Fibroblast of lung (primary cell): ENCODE results near the gene CENPK. TPM values are rescaled to one million over a fixed set of nuclear protein-coding genes. Genes with fewer than 3 reads are reported as not detected.

Source experiments
- DNase-seq, 2 donors: peaks; one replicate each; pipeline versions ENCODE4 v3.0.0 to v3.0.0-alpha.2; 2010; ENCODE audit warnings: low read depth in 2 of 2
- H2AFZ ChIP-seq: 2 replicates; pipeline ENCODE4 v1.5.1; 2012; ENCODE audit warnings: low read length, control low read depth, inconsistent platforms
- H3K27ac ChIP-seq: 2 replicates; pipeline ENCODE4 v1.5.1; 2011; ENCODE audit warnings: low read length, control low read depth; ENCODE audit not compliant: insufficient read depth
- H3K27me3 ChIP-seq: 2 replicates; pipeline ENCODE4 v1.5.1; 2011; ENCODE audit warnings: mild to moderate bottlenecking, low read length; ENCODE audit not compliant: control insufficient read depth, insufficient read depth
- H3K36me3 ChIP-seq: 2 replicates; pipeline ENCODE4 v1.5.1; 2011; ENCODE audit warnings: low read length; ENCODE audit not compliant: control insufficient read depth, insufficient read depth
- H3K4me1 ChIP-seq: 2 replicates; pipeline ENCODE4 v1.5.1; 2011; ENCODE audit warnings: low read length; ENCODE audit not compliant: control insufficient read depth, insufficient read depth; ENCODE audit errors: extremely low read depth
- H3K4me2 ChIP-seq: 2 replicates; pipeline ENCODE4 v1.5.1; 2011; ENCODE audit warnings: low read length, control low read depth; ENCODE audit not compliant: insufficient read depth; ENCODE audit errors: extremely low read depth
- H3K4me3 ChIP-seq, 4 experiments: fragments of 200-600 bp in 1 of 4; sonication (generic) in 1 of 4; replicated peaks in 1 of 4; 2 replicates each; pipeline ENCODE4 v1.5.1; 2011 to 2016; ENCODE audit warnings: low read length in 4 of 4, low read depth in 3 of 4, mild to moderate bottlenecking in 3 of 4, control low read depth in 2 of 4, inconsistent platforms in 1 of 4, mixed read lengths in 1 of 4; ENCODE audit not compliant: insufficient read depth in 1 of 4; ENCODE audit errors: control extremely low read depth in 1 of 4
- H3K79me2 ChIP-seq: 2 replicates; pipeline ENCODE4 v1.5.1; 2012; ENCODE audit warnings: mild to moderate bottlenecking, low read length, inconsistent platforms; ENCODE audit not compliant: control insufficient read depth, insufficient read depth
- H3K9ac ChIP-seq: 2 replicates; pipeline ENCODE4 v1.5.1; 2011; ENCODE audit warnings: mild to moderate bottlenecking, low read length, control low read depth; ENCODE audit not compliant: insufficient read depth
- H3K9me3 ChIP-seq: 2 replicates; pipeline ENCODE4 v1.5.1; 2012; ENCODE audit warnings: low read depth, low read length; ENCODE audit not compliant: control insufficient read depth, insufficient read depth
- H4K20me1 ChIP-seq: 2 replicates; pipeline ENCODE4 v1.5.1; 2011; ENCODE audit warnings: low read length; ENCODE audit not compliant: control insufficient read depth, insufficient read depth; ENCODE audit errors: extremely low read depth
- EZH2 ChIP-seq: IDR thresholded peaks from 2 replicates; pipeline ENCODE4 v1.5.1; 2012; ENCODE audit warnings: low read length, control low read depth, mild to moderate bottlenecking; ENCODE audit errors: missing control alignments
- polyA plus RNA-seq, 2 donors: library from polyadenylated mRNA; depleted of rRNA in 1 of 2; stranded (reverse) in 1 of 2; unstranded in 1 of 2; fragments of >200 nt; gene quantifications; 2 replicates each; pipeline ENCODE4 v1.2.1, GENCODE V29; 2011 to 2012; ENCODE audit warnings: missing spikeins in 1 of 2
- total RNA-seq: library from RNA; depleted of rRNA; stranded (reverse); fragments of >200 nt; gene quantifications from 2 replicates; pipeline ENCODE4 v1.2.1, GENCODE V29; 2014
- TF ChIP-seq, protein P1 (sequence below), 2 donors: IDR thresholded peaks in 1 of 2; conservative IDR thresholded peaks in 1 of 2; 1 replicate in 1 of 2; 2 replicates in 1 of 2; pipeline ENCODE4 v1.5.1; 2011 to 2012; ENCODE audit warnings: low read length in 2 of 2, control low read depth in 1 of 2, inconsistent platforms in 1 of 2, low read depth in 1 of 2, mild to moderate bottlenecking in 1 of 2

CENPK gene
- total and polyA plus RNA-seq, 2 donors (not counting 1 experiment from before 2014, with no cell fraction given) = 7.1 to 11.2 TPM

DNA sequence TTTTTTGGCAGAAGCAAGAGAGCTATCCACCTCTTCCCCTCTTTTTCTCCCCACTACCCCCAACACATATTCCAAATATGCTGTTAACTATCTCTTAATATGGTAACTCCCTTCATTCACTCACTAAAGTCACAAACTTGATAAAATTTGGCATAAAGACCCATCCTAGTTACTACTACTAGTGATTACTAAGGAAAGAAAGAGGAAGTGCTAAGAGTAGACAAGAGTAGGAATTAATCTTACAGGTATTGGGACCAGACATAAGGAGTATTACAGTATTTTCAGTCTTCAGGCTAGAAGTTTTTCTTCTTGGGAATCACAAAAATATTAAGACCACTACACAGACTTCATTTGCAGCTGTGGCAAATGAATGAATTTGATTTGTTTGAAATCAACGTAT lies 83.4 kb downstream of the CENPK start:
- no peak for TF ChIP-seq EZH2
- TF ChIP-seq, protein P1, sequence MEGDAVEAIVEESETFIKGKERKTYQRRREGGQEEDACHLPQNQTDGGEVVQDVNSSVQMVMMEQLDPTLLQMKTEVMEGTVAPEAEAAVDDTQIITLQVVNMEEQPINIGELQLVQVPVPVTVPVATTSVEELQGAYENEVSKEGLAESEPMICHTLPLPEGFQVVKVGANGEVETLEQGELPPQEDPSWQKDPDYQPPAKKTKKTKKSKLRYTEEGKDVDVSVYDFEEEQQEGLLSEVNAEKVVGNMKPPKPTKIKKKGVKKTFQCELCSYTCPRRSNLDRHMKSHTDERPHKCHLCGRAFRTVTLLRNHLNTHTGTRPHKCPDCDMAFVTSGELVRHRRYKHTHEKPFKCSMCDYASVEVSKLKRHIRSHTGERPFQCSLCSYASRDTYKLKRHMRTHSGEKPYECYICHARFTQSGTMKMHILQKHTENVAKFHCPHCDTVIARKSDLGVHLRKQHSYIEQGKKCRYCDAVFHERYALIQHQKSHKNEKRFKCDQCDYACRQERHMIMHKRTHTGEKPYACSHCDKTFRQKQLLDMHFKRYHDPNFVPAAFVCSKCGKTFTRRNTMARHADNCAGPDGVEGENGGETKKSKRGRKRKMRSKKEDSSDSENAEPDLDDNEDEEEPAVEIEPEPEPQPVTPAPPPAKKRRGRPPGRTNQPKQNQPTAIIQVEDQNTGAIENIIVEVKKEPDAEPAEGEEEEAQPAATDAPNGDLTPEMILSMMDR (conservative IDR thresholded peaks at IDR 0.05 in 1 of 2, IDR thresholded peaks at IDR 0.05 in 1 of 2; ENCODE audit: low read depth in 1 of 2, low read length in 2 of 2) = no peak
- no peaks in the 10 kb centered on the region for H4K20me1 ChIP-seq
- peaks cover 56% of the 10 kb centered on the region for H3K79me2 ChIP-seq
- H2AFZ ChIP-seq = no peak overlapping the region
- no peak for DNase-seq
- H3K4me3 ChIP-seq = peak overlapping the region; percentile 66 to 87 (median 78)
- peak overlapping the region; percentile 10 for H3K9ac ChIP-seq
- peak overlapping the region; percentile 81 for H3K27ac ChIP-seq
- peak overlapping the region; percentile 60 for H3K4me2 ChIP-seq
- H3K4me1 ChIP-seq = peaks cover 4% of the 10 kb centered on the region
- H3K9me3 ChIP-seq = no peaks in the 10 kb centered on the region
- no peaks in the 10 kb centered on the region for H3K27me3 ChIP-seq
- H3K36me3 ChIP-seq = no peaks in the 10 kb centered on the region

DNA sequence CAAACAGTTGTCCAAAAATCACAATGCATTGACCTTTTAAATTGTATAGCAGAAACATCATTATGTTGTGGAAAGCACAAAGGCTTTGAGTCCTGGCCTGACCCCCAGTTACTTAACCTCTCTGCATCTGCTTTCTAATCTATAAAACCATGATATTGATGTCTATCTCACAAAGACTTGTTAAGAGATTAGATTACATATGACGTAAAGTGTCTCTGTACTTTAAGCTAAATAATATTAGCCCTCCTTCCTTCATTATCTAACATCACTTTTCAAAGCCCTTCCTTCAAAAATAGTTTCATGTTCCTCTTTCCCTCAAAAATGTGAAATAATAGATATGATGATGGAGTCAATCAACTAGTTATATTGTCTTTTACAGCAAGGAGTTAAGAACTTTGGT lies 84.6 kb downstream of the CENPK start:
- Histone ChIP-seq H3K4me2 (peak overlapping the region; percentile 60), H3K4me3 (peak overlapping the region in 2 of 4 experiments; percentile 73 to 84), H4K20me1 (no peaks in the 10 kb centered on the region), H3K4me1 (peaks cover under 1% of the 10 kb centered on the region), H3K27ac (no peak overlapping the region), H3K36me3 (no peaks in the 10 kb centered on the region), H2AFZ (no peak overlapping the region), H3K9ac (no peak overlapping the region), H3K27me3 (no peaks in the 10 kb centered on the region), H3K79me2 (peaks cover 67% of the 10 kb centered on the region), H3K9me3 (no peaks in the 10 kb centered on the region)
- TF ChIP-seq, protein P1 (conservative IDR thresholded peaks at IDR 0.05 in 1 of 2, IDR thresholded peaks at IDR 0.05 in 1 of 2; ENCODE audit: low read depth in 1 of 2, low read length in 2 of 2) = no peak
- no peak for TF ChIP-seq EZH2
- no peak for DNase-seq

DNA sequence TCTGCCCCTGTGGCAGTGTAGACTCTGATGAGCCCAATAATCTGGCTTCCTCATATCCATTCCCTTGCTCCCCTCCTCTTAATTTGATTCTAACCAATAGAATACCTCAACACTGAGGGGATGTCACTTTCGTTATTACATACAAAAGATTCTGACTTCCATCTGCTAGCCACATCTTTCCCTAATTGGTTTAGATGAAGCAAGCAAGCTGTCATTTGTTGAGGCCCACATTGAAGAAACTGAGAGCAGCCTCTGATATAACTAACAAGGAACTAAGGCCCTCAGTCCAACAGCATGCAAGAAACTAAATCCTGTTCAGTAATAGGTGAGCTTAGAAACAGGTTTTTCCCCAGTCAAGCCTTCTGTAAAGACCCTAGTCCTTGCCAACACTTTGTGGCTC lies 87.1 kb downstream of the CENPK start:
- Histone ChIP-seq H3K9ac (no peak overlapping the region), H3K4me2 (no peak overlapping the region), H3K4me1 (no peaks in the 10 kb centered on the region), H3K4me3 (no peak overlapping the region), H3K9me3 (no peaks in the 10 kb centered on the region), H3K36me3 (no peaks in the 10 kb centered on the region), H3K27ac (no peak overlapping the region), H3K79me2 (peaks cover 78% of the 10 kb centered on the region), H3K27me3 (no peaks in the 10 kb centered on the region), H4K20me1 (no peaks in the 10 kb centered on the region), H2AFZ (no peak overlapping the region)
- TF ChIP-seq, protein P1 (conservative IDR thresholded peaks at IDR 0.05 in 1 of 2, IDR thresholded peaks at IDR 0.05 in 1 of 2; ENCODE audit: low read depth in 1 of 2, low read length in 2 of 2) = no peak
- no peak for TF ChIP-seq EZH2
- no peak for DNase-seq
